Activated naive CD4-positive, alpha-beta T cell treated with anti-CD3 and anti-CD28 coated beads, Interleukin-2, amount 10 ng/mL, durations not matched to agents 7 days and 5 days (primary cell): ENCODE results near the gene RBM20.
"Not testable (repeated sequence)": the region's sequence is repeated elsewhere in the genome, so short reads cannot be mapped to it uniquely, and the experiment has no call there.

Experiments
- CTCF ChIA-PET: fragments of 350-600 bp; sonication (Branson Sonifier 250); formaldehyde crosslinking; loops from one replicate; lab custom pipeline; 2021; ENCODE audit warnings: antibody characterized with exemption; lab: Charles Lee
- DNase-seq: peaks from one replicate; pipeline ENCODE4 v3.0.0-alpha.2; 2020
- H3K27ac Mint-ChIP-seq: one replicate; pipeline ENCODE4 v1.8.0; 2021; ENCODE audit warnings: mild to moderate bottlenecking, moderate library complexity, mixed read lengths
- H3K27me3 Mint-ChIP-seq: one replicate; pipeline ENCODE4 v1.8.0; 2021; ENCODE audit warnings: mild to moderate bottlenecking, mixed read lengths
- H3K36me3 Mint-ChIP-seq: one replicate; pipeline ENCODE4 v1.8.0; 2021; ENCODE audit warnings: mixed read lengths
- H3K4me1 Mint-ChIP-seq: one replicate; pipeline ENCODE4 v1.8.0; 2021; ENCODE audit warnings: mixed read lengths
- H3K4me3 Mint-ChIP-seq: one replicate; pipeline ENCODE4 v1.8.0; 2021; ENCODE audit warnings: mild to moderate bottlenecking, moderate library complexity, mixed read lengths
- H3K9me3 Mint-ChIP-seq: one replicate; pipeline ENCODE4 v1.8.0; 2021; ENCODE audit warnings: mixed read lengths

Gene RBM20

DNA sequence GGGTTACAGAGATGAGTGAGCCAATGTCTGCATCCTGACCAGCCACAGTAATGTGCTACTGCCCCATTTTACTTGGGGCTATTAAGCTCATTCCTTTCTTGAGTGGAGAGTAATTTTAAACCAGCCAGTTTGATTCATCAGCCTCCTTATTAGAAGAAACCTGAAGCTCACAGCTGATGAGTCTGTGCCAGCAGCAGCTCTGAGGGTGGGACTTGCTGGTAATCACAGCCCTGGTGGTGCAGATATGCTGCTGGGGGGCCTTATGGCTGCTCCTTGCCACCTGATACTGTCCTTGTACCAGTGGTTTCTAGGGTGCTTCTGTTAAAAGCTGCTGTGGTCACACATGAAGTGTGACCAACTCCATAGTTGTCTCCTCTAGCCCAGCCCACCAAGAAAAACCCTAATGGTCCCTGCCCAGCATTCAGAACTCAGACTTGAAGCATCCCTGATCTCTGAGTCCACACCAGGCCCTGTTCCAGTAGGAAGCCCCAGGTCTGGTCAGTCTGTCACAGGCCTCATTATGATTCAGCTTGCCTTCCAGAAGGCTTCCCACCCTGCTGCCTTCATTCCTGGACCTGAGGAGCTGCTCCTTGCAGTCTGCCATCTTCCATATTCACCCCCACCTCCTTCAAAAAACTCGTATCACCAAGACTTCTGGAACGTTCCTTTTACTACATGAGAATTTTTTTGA is 28.9 kb upstream of the RBM20 start:
- Mint-ChIP-seq H3K4me3 (no peak overlapping the region), H3K4me1 (peaks cover 36% of the 10 kb centered on the region), H3K27me3 (peaks cover 3% of the 10 kb centered on the region), H3K27ac (no peak overlapping the region), H3K9me3 (no peaks in the 10 kb centered on the region), H3K36me3 (no peaks in the 10 kb centered on the region)
- DNase-seq = no peak
- CTCF ChIA-PET = interaction anchor here (0.5 to 2.3 kb wide), 7 partner anchors 8 to 436 kb away, joined by 3 to 12 read pairs (median 3); no protein-coding TSS in a partner anchor

DNA sequence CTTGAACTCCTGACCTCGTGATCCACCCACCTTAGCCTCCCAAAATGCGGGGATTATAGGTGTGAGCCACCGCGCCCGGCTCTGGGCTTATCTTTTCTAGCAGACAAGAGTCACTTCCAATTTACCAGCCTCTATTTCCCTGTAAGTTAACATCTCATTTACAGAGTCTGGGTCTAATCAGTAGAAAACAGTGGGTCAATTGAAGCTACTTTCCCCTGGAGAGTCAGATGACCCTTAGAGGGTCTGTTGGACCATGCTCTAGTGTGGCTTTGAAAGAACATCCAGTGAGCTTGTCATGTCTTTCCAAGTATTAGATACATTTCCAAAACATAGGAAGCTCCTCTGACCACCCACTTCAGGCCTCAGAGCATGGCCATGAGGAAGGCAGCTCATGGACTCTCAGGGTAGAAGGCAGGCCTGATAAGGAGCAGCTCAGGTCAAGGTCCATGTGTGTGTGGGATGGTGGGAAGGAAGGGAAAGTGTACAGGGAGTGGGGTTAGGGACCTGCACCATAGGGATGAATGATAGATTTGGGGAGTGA is 27.6 kb upstream of the RBM20 start:
- no peak for DNase-seq
- H3K9me3 Mint-ChIP-seq = no peaks in the 10 kb centered on the region
- CTCF ChIA-PET = interaction anchor here (0.8 to 1.6 kb wide), 4 partner anchors 25 to 311 kb away, joined by 3 to 12 read pairs (median 4); no protein-coding TSS in a partner anchor
- no peak overlapping the region for H3K4me3 Mint-ChIP-seq
- no peaks in the 10 kb centered on the region for H3K36me3 Mint-ChIP-seq
- peaks cover 3% of the 10 kb centered on the region for H3K27me3 Mint-ChIP-seq
- H3K4me1 Mint-ChIP-seq = peaks cover 29% of the 10 kb centered on the region
- no peak overlapping the region for H3K27ac Mint-ChIP-seq

GRCh38 chr10:110617425-110618229 is 26.5 kb upstream of the RBM20 start:
- CTCF ChIA-PET = interaction anchor here (0.8 to 1.2 kb wide), 2 partner anchors 23 to 64 kb away, joined by 3 to 4 read pairs; no protein-coding TSS in a partner anchor
- DNase-seq = peak; percentile 31
- Mint-ChIP-seq H3K27me3 (peaks cover 3% of the 10 kb centered on the region), H3K4me3 (no peak overlapping the region), H3K27ac (peak overlapping the region; percentile 7), H3K9me3 (no peaks in the 10 kb centered on the region), H3K4me1 (peaks cover 20% of the 10 kb centered on the region), H3K36me3 (no peaks in the 10 kb centered on the region)

GRCh38 chr10:110618230-110618610 is 25.9 kb upstream of the RBM20 start:
- Mint-ChIP-seq H3K36me3 (no peaks in the 10 kb centered on the region), H3K4me3 (no peak overlapping the region), H3K4me1 (peaks cover 18% of the 10 kb centered on the region), H3K27ac (peak overlapping the region; percentile 7), H3K9me3 (no peaks in the 10 kb centered on the region), H3K27me3 (peaks cover 3% of the 10 kb centered on the region)
- CTCF ChIA-PET = no interaction called here
- no peak for DNase-seq

DNA sequence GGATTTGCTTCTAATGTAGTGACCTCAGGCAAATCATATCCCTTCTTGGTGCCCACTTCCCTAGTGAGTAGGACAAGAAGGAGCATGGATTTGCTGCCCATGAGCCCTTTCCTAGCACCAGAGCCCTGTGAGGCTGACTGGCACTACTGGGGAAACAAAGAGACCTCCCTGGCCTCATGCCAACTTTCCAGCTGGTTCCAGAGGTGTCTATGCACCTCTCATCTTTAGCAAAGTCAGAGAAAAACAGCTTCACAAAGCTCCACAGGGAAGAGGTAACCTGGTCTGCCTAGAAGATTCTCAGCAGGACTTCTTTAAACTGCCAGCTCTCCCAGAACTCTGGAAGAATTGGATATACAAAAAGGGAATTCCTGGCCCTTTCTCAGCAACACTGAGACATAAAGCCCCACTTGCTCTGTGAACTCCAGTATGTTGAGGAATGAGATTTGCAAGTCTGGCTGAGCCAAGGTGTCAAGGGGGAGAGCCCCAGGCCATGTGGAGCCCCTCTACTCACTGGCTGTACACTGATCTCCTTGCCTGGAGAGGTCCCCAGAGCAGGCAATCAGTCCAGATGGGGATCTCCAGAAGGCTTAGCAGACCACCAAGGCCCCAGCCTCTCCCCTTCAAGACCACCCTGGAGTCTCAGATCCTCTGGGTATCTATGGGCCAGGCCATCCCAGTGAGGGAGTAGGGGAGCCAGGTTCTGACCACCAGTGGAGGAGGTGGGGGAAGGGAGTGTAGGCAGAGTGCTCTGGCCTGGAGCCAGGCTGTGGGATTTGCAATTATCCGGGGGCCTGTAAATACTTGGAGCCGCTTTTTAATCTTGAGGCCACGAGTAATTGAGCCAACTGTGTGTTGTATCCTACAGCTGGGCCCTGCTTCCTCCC is 24.4 kb upstream of the RBM20 start:
- Mint-ChIP-seq H3K4me3 (no peak overlapping the region), H3K9me3 (no peaks in the 10 kb centered on the region), H3K36me3 (no peaks in the 10 kb centered on the region), H3K4me1 (peaks cover 18% of the 10 kb centered on the region), H3K27me3 (peaks cover 3% of the 10 kb centered on the region), H3K27ac (no peak overlapping the region)
- no peak for DNase-seq
- CTCF ChIA-PET = no interaction called here

GRCh38 chr10:110620398-110620719 is 23.8 kb upstream of the RBM20 start:
- CTCF ChIA-PET = interaction anchor here (0.6 kb wide), 1 partner anchor 51 kb away, joined by 3 read pairs; no protein-coding TSS in a partner anchor
- Mint-ChIP-seq H3K9me3 (no peaks in the 10 kb centered on the region), H3K4me3 (no peak overlapping the region)

GRCh38 chr10:110623316-110623715 is 20.8 kb upstream of the RBM20 start:
- H3K4me3 Mint-ChIP-seq, H3K36me3 Mint-ChIP-seq, H3K4me1 Mint-ChIP-seq, DNase-seq, H3K27ac Mint-ChIP-seq, H3K9me3 Mint-ChIP-seq: not testable (repeated sequence)
- H3K27me3 Mint-ChIP-seq = peaks cover 17% of the 10 kb centered on the region
- CTCF ChIA-PET = interaction anchor here (0.8 to 1.7 kb wide), 2 partner anchors 9 to 13 kb away, joined by 3 to 5 read pairs; no protein-coding TSS in a partner anchor

More at GRCh38 chr10:110620398-110620719, 23.8 kb upstream of the RBM20 start:
- no peak for DNase-seq
- Mint-ChIP-seq H3K4me1 (peaks cover 18% of the 10 kb centered on the region), H3K27ac (no peak overlapping the region), H3K36me3 (no peaks in the 10 kb centered on the region), H3K27me3 (peaks cover 4% of the 10 kb centered on the region)

DNA sequence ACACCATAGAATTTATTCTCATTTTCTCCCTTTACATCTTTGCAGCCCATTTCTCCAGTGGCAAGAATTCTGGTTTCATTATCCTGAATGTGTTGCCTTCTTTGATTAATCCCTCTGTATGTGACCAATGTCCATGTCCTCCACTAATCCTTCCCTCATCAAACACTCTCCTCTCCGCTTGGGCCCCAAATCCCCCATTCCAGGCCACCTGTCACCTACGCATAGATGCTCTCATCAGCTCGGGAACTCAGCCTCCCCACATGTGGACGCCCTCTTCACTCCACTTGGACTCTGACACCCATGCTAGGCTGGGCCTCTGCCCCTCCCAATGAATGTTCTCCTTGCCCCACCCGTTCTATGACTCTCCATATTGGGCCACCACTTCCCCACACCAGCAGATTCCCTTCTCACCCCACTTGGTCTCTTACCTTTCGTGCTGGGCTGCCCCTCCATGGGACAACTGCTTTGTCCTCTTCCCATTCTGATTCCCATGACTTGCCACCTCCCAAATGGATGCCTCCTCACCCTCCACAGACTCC is 18.7 kb upstream of the RBM20 start:
- Mint-ChIP-seq H3K4me1 (no peaks in the 10 kb centered on the region), H3K9me3 (no peaks in the 10 kb centered on the region), H3K27ac (no peak overlapping the region), H3K4me3 (no peak overlapping the region), H3K27me3 (peaks cover 25% of the 10 kb centered on the region), H3K36me3 (no peaks in the 10 kb centered on the region)
- no peak for DNase-seq
- CTCF ChIA-PET = interaction anchor here (1.0 kb wide), 1 partner anchor 14 kb away, joined by 3 read pairs; no protein-coding TSS in a partner anchor

DNA sequence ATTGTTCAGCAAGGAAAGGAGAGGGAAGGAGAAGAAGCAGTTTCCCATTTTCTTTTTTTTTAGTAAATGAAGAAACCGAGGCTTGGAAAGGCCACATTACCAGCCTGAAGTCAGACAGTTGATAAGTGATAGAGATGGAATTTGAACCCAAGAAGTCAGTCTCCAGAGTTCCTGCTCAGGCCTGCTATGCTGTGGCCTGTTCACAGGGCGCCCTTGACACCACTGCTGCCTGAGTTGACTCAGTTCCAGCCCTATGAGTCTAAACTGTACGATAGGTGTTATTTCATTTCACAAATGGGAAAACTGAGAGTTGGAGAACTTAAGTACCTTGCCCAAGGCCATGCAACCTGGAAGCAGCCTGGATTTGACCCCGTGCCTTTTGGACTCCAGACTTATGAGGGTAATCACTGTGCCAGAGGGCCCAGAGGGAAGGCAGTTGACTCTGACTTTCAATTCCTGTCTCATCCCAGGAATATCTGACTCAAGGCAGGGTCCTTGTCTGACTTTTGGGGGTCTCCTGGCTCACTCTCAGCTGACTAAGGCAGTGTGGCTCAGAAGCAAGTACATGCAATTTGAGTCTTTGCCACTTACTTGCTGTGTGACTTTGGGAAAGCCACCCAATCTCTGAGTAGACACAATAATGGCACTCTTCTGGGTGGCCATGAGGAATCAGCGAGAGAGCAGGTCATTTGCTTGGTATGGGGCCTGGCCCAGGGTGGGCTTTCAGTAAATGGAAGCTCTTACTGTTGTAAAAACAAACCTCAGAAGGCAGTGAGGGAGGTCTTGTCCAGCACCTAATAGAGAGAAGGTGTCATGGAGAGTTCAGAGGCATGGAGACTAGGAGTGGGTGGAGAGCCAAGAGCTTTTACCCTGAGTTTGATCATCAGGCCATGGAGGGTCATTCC is 17.9 kb upstream of the RBM20 start:
- H3K27ac Mint-ChIP-seq = no peak overlapping the region
- H3K4me1 Mint-ChIP-seq = no peaks in the 10 kb centered on the region
- CTCF ChIA-PET = no interaction called here

GRCh38 chr10:110628161-110628560 is 16.0 kb upstream of the RBM20 start:
- H3K27ac Mint-ChIP-seq = no peak overlapping the region
- DNase-seq = no peak
- CTCF ChIA-PET = no interaction called here
- H3K36me3 Mint-ChIP-seq = no peaks in the 10 kb centered on the region
- H3K4me3 Mint-ChIP-seq = no peak overlapping the region
- H3K4me1 Mint-ChIP-seq = no peaks in the 10 kb centered on the region
- H3K27me3 Mint-ChIP-seq = peaks cover 25% of the 10 kb centered on the region
- no peaks in the 10 kb centered on the region for H3K9me3 Mint-ChIP-seq

More for the DNA sequence above, 17.9 kb upstream of the RBM20 start:
- no peak overlapping the region for H3K4me3 Mint-ChIP-seq
- no peak for DNase-seq
- H3K36me3 Mint-ChIP-seq = no peaks in the 10 kb centered on the region
- no peaks in the 10 kb centered on the region for H3K9me3 Mint-ChIP-seq
- peaks cover 25% of the 10 kb centered on the region for H3K27me3 Mint-ChIP-seq

- no peak for DNase-seq
- no peak overlapping the region for H3K27ac Mint-ChIP-seq
- CTCF ChIA-PET = interaction anchor here (0.6 kb wide), 1 partner anchor 9 kb away, joined by 3 read pairs; no protein-coding TSS in a partner anchor
- H3K9me3 Mint-ChIP-seq = no peaks in the 10 kb centered on the region
- peaks cover 25% of the 10 kb centered on the region for H3K27me3 Mint-ChIP-seq
- H3K4me1 Mint-ChIP-seq = no peaks in the 10 kb centered on the region
- no peaks in the 10 kb centered on the region for H3K36me3 Mint-ChIP-seq
- no peak overlapping the region for H3K4me3 Mint-ChIP-seq
Observed at GRCh38 chr10:110629680-110630191, 14.4 kb upstream of the RBM20 start.

DNA sequence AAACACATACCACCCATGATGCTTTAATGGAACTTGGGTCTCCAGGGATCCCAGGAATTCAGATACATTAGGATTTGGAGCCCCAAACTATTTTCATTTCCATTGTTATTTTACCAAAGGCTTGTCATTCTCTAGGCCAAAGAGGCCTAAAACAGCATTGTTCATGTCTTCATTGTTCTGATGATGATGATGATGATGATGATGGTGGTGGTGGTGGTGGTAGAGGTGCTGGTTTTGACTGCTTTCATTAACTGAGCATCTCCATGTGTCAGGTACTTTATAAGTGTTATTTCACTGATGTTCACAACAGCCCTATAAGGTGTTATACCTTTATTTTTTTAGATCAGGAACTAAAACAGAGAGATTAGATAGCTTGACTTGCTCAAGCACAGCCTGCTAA is 12.2 kb upstream of the RBM20 start:
- CTCF ChIA-PET = no interaction called here
- peaks cover 15% of the 10 kb centered on the region for H3K27me3 Mint-ChIP-seq
- no peak for DNase-seq
- H3K4me3 Mint-ChIP-seq = no peak overlapping the region
- H3K4me1 Mint-ChIP-seq = no peaks in the 10 kb centered on the region
- H3K27ac Mint-ChIP-seq = no peak overlapping the region
- no peaks in the 10 kb centered on the region for H3K9me3 Mint-ChIP-seq
- H3K36me3 Mint-ChIP-seq = no peaks in the 10 kb centered on the region
